ENCODE data around the gene LAGE3. TPM values are rescaled to one million over a fixed set of nuclear protein-coding genes. Genes with fewer than 3 reads are reported as not detected.

LAGE3 gene
- total RNA-seq, 1 donor from 2014 or later, result 8.8 TPM

DNA sequence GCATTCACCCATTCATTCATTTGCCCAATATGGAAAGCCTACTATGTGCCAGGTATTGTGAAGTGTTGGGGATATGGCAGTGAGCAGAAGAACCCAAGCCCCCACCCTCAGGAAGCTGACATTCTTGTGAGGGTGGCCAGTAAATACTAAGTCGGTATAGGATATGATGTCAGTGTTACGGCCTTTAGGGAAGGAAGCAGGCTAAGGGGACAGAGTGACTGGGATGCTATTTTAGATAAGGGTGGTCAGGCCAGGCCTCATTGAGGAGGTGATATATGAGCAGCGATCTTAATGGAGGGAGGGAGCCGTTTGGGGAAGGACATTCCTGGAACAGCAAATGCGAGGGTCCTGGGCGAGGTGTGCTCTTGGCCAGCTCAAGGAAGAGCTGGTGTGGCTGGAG lies 48.6 kb downstream of the LAGE3 start:
- Mint-ChIP-seq H3K27me3 (ENCODE audit: unreplicated experiment) (peaks cover 4% of the 10 kb centered on the region), H3K4me3 (ENCODE audit: unreplicated experiment) (peak overlapping the region; percentile 84), H3K27ac (ENCODE audit: unreplicated experiment) (peak overlapping the region; percentile 55), H3K36me3 (ENCODE audit: unreplicated experiment) (no peaks in the 10 kb centered on the region), H3K4me1 (ENCODE audit: low read depth, unreplicated experiment) (peaks cover 7% of the 10 kb centered on the region), H3K9me3 (ENCODE audit: unreplicated experiment) (peaks cover 8% of the 10 kb centered on the region)
- DNase-seq, result no peak
- TF ChIP-seq, protein P1, sequence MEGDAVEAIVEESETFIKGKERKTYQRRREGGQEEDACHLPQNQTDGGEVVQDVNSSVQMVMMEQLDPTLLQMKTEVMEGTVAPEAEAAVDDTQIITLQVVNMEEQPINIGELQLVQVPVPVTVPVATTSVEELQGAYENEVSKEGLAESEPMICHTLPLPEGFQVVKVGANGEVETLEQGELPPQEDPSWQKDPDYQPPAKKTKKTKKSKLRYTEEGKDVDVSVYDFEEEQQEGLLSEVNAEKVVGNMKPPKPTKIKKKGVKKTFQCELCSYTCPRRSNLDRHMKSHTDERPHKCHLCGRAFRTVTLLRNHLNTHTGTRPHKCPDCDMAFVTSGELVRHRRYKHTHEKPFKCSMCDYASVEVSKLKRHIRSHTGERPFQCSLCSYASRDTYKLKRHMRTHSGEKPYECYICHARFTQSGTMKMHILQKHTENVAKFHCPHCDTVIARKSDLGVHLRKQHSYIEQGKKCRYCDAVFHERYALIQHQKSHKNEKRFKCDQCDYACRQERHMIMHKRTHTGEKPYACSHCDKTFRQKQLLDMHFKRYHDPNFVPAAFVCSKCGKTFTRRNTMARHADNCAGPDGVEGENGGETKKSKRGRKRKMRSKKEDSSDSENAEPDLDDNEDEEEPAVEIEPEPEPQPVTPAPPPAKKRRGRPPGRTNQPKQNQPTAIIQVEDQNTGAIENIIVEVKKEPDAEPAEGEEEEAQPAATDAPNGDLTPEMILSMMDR (IDR thresholded peaks at IDR 0.05; ENCODE audit: partially characterized antibody, unreplicated experiment), result no peak

DNA sequence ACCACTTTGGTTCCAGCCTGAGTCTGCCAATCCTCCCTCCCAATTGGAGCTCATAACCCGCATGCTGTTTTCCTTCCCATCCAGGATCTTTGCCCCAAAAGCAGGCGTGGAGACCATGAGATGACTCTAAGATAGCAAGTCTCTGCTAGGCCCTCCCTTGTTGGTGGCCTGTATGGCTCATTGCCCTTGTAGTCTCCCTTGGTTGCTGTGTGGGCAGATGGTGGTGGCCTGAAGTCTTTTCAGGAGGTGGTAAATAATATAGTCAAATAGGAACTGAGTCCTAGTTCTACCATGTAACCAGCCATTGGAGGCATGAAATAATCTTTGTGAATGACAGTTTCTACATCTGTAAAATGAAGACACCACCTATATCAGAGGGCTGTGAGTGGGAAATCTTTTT lies 49.4 kb downstream of the LAGE3 start:
- Mint-ChIP-seq H3K36me3 (ENCODE audit: unreplicated experiment) (no peaks in the 10 kb centered on the region), H3K4me3 (ENCODE audit: unreplicated experiment) (peak overlapping the region; percentile 87), H3K27ac (ENCODE audit: unreplicated experiment) (no peak overlapping the region), H3K9me3 (ENCODE audit: unreplicated experiment) (peaks cover 8% of the 10 kb centered on the region), H3K27me3 (ENCODE audit: unreplicated experiment) (peaks cover 4% of the 10 kb centered on the region), H3K4me1 (ENCODE audit: low read depth, unreplicated experiment) (peaks cover 7% of the 10 kb centered on the region)
- no peak for DNase-seq
- TF ChIP-seq, protein P1 (IDR thresholded peaks at IDR 0.05; ENCODE audit: partially characterized antibody, unreplicated experiment), result no peak

DNA sequence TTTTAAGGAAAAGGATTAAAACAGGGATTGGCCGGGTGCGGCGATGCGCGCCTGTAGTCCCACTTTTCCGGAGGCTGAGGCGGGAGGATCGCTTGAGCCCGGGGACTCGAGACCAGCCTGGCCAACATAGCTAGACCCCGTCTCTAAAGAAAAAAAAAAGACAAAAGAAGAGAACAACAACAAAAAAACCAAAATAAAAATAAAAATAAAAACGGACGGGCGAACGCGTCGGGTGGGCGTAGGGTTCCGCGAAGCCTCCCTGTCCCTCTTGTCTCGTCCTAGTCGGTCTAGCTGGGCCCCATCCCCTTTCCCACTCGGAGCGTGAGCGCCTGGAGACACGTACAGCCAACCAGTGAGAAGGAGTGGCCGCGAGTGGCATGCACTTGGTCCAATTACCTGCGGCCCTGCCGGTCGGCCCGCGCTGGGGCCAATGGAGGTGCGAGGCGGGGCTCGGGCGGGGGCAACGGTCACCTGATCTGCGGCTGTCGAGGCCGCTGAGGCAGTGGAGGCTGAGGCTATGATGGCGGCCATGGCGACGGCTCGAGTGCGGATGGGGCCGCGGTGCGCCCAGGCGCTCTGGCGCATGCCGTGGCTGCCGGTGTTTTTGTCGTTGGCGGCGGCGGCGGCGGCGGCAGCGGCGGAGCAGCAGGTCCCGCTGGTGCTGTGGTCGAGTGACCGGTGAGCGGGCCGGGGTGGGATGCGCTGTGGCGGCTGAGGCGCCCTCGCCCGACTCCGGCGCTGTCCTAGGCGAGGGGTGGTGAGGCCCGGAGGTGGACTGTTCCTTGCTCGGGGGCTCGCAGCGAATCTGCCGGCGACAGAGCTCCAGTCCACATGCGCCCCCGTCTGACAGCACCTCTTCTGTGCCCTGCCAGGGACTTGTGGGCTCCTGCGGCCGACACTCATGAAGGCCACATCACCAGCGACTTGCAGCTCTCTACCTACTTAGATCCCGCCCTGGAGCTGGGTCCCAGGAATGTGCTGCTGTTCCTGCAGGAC lies 50.6 kb downstream of the LAGE3 start, which contains the start of gene ATP6AP1:
TSS of gene ATP6AP1 (plus strand) at position 502 of the 996 bp plus-strand sequence. CDS start at position 518, 16 bp downstream.
- peak within 1 kb of the TSS; percentile 87 for H3K4me3 Mint-ChIP-seq (ENCODE audit: unreplicated experiment)
- peaks cover 7% of the 10 kb centered on the region for H3K4me1 Mint-ChIP-seq (ENCODE audit: low read depth, unreplicated experiment)
- H3K9me3 Mint-ChIP-seq (ENCODE audit: unreplicated experiment), result peaks cover 8% of the 10 kb centered on the region
- H3K27ac Mint-ChIP-seq (ENCODE audit: unreplicated experiment), result peak within 1 kb of the TSS; percentile 76
- TF ChIP-seq, protein P1 (IDR thresholded peaks at IDR 0.05; ENCODE audit: partially characterized antibody, unreplicated experiment), result no peak
- no peaks in the 10 kb centered on the region for H3K36me3 Mint-ChIP-seq (ENCODE audit: unreplicated experiment)
- DNase-seq, result peak; percentile 90
- peaks cover 4% of the 10 kb centered on the region for H3K27me3 Mint-ChIP-seq (ENCODE audit: unreplicated experiment)

Small RNAs within 50 kb of the gene (microRNA-seq; reads per million reads assigned to microRNA genes)
- 35.8 reads per million, percentile 65 among the genes with 10 or more reads in this experiment for gene MIR6858 (ENCODE audit: unreplicated experiment)

Other genes starting within 250 kb of the LAGE3 start
- not detected for gene OPN1MW3, start 221.7 kb downstream of the LAGE3 start, total RNA-seq (ENCODE audit: unreplicated experiment)
- not detected for gene TEX28, start 184.2 kb downstream of the LAGE3 start, total RNA-seq (ENCODE audit: unreplicated experiment)
- not detected for gene TKTL1, start 183.5 kb downstream of the LAGE3 start, total RNA-seq (ENCODE audit: unreplicated experiment)
- 499 TPM for gene FLNA, start 104.6 kb downstream of the LAGE3 start, total RNA-seq (ENCODE audit: unreplicated experiment)
- gene EMD, start 100.0 kb downstream of the LAGE3 start, total RNA-seq (ENCODE audit: unreplicated experiment), result 56.8 TPM
- gene RPL10, start 80.9 kb downstream of the LAGE3 start, total RNA-seq (ENCODE audit: unreplicated experiment), result 1,779 TPM
- gene DNASE1L1, start 70.0 kb downstream of the LAGE3 start, total RNA-seq (ENCODE audit: unreplicated experiment), result 15.8 TPM
- gene TAFAZZIN, start 67.7 kb downstream of the LAGE3 start, total RNA-seq (ENCODE audit: unreplicated experiment), result 40.9 TPM
- 133 TPM for gene ATP6AP1, start 50.6 kb downstream of the LAGE3 start, total RNA-seq (ENCODE audit: unreplicated experiment)
- 730 TPM for gene GDI1, start 42.1 kb downstream of the LAGE3 start, total RNA-seq (ENCODE audit: unreplicated experiment)
- gene FAM50A, start 35.1 kb downstream of the LAGE3 start, total RNA-seq (ENCODE audit: unreplicated experiment), result 125 TPM
- 458 TPM for gene PLXNA3, start 21.0 kb downstream of the LAGE3 start, total RNA-seq (ENCODE audit: unreplicated experiment)
- gene UBL4A, start 7.3 kb upstream of the LAGE3 start, total RNA-seq (ENCODE audit: unreplicated experiment), result 28.4 TPM
- gene SLC10A3, start 11.3 kb upstream of the LAGE3 start, total RNA-seq (ENCODE audit: unreplicated experiment), result 6.1 TPM
- gene FAM3A, start 37.0 kb upstream of the LAGE3 start, total RNA-seq (ENCODE audit: unreplicated experiment), result 32.0 TPM
- gene G6PD, start 67.6 kb upstream of the LAGE3 start, total RNA-seq (ENCODE audit: unreplicated experiment), result 122 TPM
- 27.6 TPM for gene IKBKG, start 68.3 kb upstream of the LAGE3 start, total RNA-seq (ENCODE audit: unreplicated experiment)
- gene CTAG1A, start 105.9 kb upstream of the LAGE3 start, total RNA-seq (ENCODE audit: unreplicated experiment), result not detected
- gene CTAG1B, start 140.0 kb upstream of the LAGE3 start, total RNA-seq (ENCODE audit: unreplicated experiment), result not detected
- not detected for gene CTAG2, start 174.3 kb upstream of the LAGE3 start, total RNA-seq (ENCODE audit: unreplicated experiment)

All from glutamatergic neuron (in vitro differentiated cells).